Measurements from ENCODE around the gene SSC4D.

GRCh38 chr7:76353744-76354143 lies 55.8 kb downstream of the SSC4D start:
- TF ChIP-seq, protein P1, sequence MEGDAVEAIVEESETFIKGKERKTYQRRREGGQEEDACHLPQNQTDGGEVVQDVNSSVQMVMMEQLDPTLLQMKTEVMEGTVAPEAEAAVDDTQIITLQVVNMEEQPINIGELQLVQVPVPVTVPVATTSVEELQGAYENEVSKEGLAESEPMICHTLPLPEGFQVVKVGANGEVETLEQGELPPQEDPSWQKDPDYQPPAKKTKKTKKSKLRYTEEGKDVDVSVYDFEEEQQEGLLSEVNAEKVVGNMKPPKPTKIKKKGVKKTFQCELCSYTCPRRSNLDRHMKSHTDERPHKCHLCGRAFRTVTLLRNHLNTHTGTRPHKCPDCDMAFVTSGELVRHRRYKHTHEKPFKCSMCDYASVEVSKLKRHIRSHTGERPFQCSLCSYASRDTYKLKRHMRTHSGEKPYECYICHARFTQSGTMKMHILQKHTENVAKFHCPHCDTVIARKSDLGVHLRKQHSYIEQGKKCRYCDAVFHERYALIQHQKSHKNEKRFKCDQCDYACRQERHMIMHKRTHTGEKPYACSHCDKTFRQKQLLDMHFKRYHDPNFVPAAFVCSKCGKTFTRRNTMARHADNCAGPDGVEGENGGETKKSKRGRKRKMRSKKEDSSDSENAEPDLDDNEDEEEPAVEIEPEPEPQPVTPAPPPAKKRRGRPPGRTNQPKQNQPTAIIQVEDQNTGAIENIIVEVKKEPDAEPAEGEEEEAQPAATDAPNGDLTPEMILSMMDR (IDR thresholded peaks at IDR 0.05 in 8 of 11, conservative IDR thresholded peaks at IDR 0.05 in 3 of 11): no peak
- no peak for TF ChIP-seq POLR2A (IDR thresholded peaks at IDR 0.05)

All from spleen (tissue), 7 donors.